ENCODE results near the gene ERCC4. TPM values are rescaled to one million over a fixed set of nuclear protein-coding genes. Genes with fewer than 3 reads are reported as not detected.

Gene ERCC4
- total RNA-seq, 1 donor from 2014 or later: 13.9 TPM

GRCh38 chr16:13897806-13898205 is 22.1 kb upstream of the ERCC4 start:
- H3K9me3 Mint-ChIP-seq (ENCODE audit: unreplicated experiment): peaks cover 3% of the 10 kb centered on the region
- Histone ChIP-seq H3K9ac (ENCODE audit: low read length) (no peak overlapping the region), H3K9me3 (ENCODE audit: insufficient read depth, low read depth, low read length) (no peaks in the 10 kb centered on the region), H3K36me3 (ENCODE audit: insufficient read depth, low read length) (no peaks in the 10 kb centered on the region), H3K4me2 (ENCODE audit: low read length) (no peak overlapping the region), H3K27ac (ENCODE audit: low read depth, low read length) (no peak overlapping the region), H3K4me1 (ENCODE audit: insufficient read depth, low read length) (no peaks in the 10 kb centered on the region), H3K27me3 (ENCODE audit: insufficient read depth, low read length) (peaks cover 2% of the 10 kb centered on the region), H3K4me3 (ENCODE audit: insufficient read depth, low read depth, low read length) (no peak overlapping the region), H3K79me2 (ENCODE audit: insufficient read depth, low read length) (no peaks in the 10 kb centered on the region), H2AFZ (ENCODE audit: low read depth, low read length) (no peak overlapping the region), H4K20me1 (ENCODE audit: insufficient read depth, low read length) (no peaks in the 10 kb centered on the region)
- H3K27ac Mint-ChIP-seq (ENCODE audit: unreplicated experiment): no peak overlapping the region
- H3K4me3 Mint-ChIP-seq (ENCODE audit: unreplicated experiment): no peak overlapping the region
- no peaks in the 10 kb centered on the region for H3K36me3 Mint-ChIP-seq (ENCODE audit: low read depth, unreplicated experiment)
- peaks cover 11% of the 10 kb centered on the region for H3K27me3 Mint-ChIP-seq (ENCODE audit: low read depth, unreplicated experiment)
- no peak for DNase-seq (ENCODE audit: low read depth)
- TF ChIP-seq EZH2 (IDR thresholded peaks at IDR 0.05; ENCODE audit: insufficient read depth, low read length) (no peak), CTCF (IDR thresholded peaks at IDR 0.05; ENCODE audit: insufficient read depth, low read depth, low read length) (no peak)
- no peaks in the 10 kb centered on the region for H3K4me1 Mint-ChIP-seq (ENCODE audit: low read depth, unreplicated experiment)
- FAIRE-seq: no peak

GRCh38 chr16:13898233-13898632 is 21.7 kb upstream of the ERCC4 start:
- no peak overlapping the region for H2AFZ ChIP-seq (ENCODE audit: low read depth, low read length)
- H4K20me1 ChIP-seq (ENCODE audit: insufficient read depth, low read length): no peaks in the 10 kb centered on the region
- no peaks in the 10 kb centered on the region for H3K9me3 ChIP-seq (ENCODE audit: insufficient read depth, low read depth, low read length)
- no peak overlapping the region for H3K4me3 ChIP-seq (ENCODE audit: insufficient read depth, low read depth, low read length)
- H3K4me1 ChIP-seq (ENCODE audit: insufficient read depth, low read length): no peaks in the 10 kb centered on the region
- Mint-ChIP-seq H3K36me3 (ENCODE audit: low read depth, unreplicated experiment) (no peaks in the 10 kb centered on the region), H3K27ac (ENCODE audit: unreplicated experiment) (no peak overlapping the region), H3K4me3 (ENCODE audit: unreplicated experiment) (no peak overlapping the region), H3K4me1 (ENCODE audit: low read depth, unreplicated experiment) (peaks cover 1% of the 10 kb centered on the region), H3K27me3 (ENCODE audit: low read depth, unreplicated experiment) (peaks cover 11% of the 10 kb centered on the region), H3K9me3 (ENCODE audit: unreplicated experiment) (peaks cover 3% of the 10 kb centered on the region)
- FAIRE-seq (no peak), DNase-seq (ENCODE audit: low read depth) (no peak)
- TF ChIP-seq EZH2 (IDR thresholded peaks at IDR 0.05; ENCODE audit: insufficient read depth, low read length) (no peak), CTCF (IDR thresholded peaks at IDR 0.05; ENCODE audit: insufficient read depth, low read depth, low read length) (no peak)
- H3K9ac ChIP-seq (ENCODE audit: low read length): no peak overlapping the region
- H3K36me3 ChIP-seq (ENCODE audit: insufficient read depth, low read length): no peaks in the 10 kb centered on the region
- H3K79me2 ChIP-seq (ENCODE audit: insufficient read depth, low read length): no peaks in the 10 kb centered on the region
- H3K27me3 ChIP-seq (ENCODE audit: insufficient read depth, low read length): peaks cover 2% of the 10 kb centered on the region
- no peak overlapping the region for H3K27ac ChIP-seq (ENCODE audit: low read depth, low read length)
- no peak overlapping the region for H3K4me2 ChIP-seq (ENCODE audit: low read length)

- TF ChIP-seq CTCF (IDR thresholded peaks at IDR 0.05; ENCODE audit: insufficient read depth, low read depth, low read length) (no peak), EZH2 (IDR thresholded peaks at IDR 0.05; ENCODE audit: insufficient read depth, low read length) (no peak)
- H3K27ac Mint-ChIP-seq (ENCODE audit: unreplicated experiment): no peak overlapping the region
- FAIRE-seq: no peak
Observed at GRCh38 chr16:13902052-13902451, 17.9 kb upstream of the ERCC4 start.

More at GRCh38 chr16:13902052-13902451, 17.9 kb upstream of the ERCC4 start:
- H3K4me1 ChIP-seq (ENCODE audit: insufficient read depth, low read length): no peaks in the 10 kb centered on the region
- Mint-ChIP-seq H3K4me3 (ENCODE audit: unreplicated experiment) (no peak overlapping the region), H3K9me3 (ENCODE audit: unreplicated experiment) (peaks cover 7% of the 10 kb centered on the region), H3K36me3 (ENCODE audit: low read depth, unreplicated experiment) (no peaks in the 10 kb centered on the region), H3K4me1 (ENCODE audit: low read depth, unreplicated experiment) (peaks cover 1% of the 10 kb centered on the region), H3K27me3 (ENCODE audit: low read depth, unreplicated experiment) (no peaks in the 10 kb centered on the region)
- no peak overlapping the region for H3K9ac ChIP-seq (ENCODE audit: low read length)
- DNase-seq (ENCODE audit: low read depth): no peak
- H3K36me3 ChIP-seq (ENCODE audit: insufficient read depth, low read length): no peaks in the 10 kb centered on the region
- no peak overlapping the region for H3K27ac ChIP-seq (ENCODE audit: low read depth, low read length)
- no peak overlapping the region for H3K4me2 ChIP-seq (ENCODE audit: low read length)
- H3K9me3 ChIP-seq (ENCODE audit: insufficient read depth, low read depth, low read length): no peaks in the 10 kb centered on the region
- H3K79me2 ChIP-seq (ENCODE audit: insufficient read depth, low read length): no peaks in the 10 kb centered on the region
- H2AFZ ChIP-seq (ENCODE audit: low read depth, low read length): no peak overlapping the region
- no peak overlapping the region for H3K4me3 ChIP-seq (ENCODE audit: insufficient read depth, low read depth, low read length)
- H3K27me3 ChIP-seq (ENCODE audit: insufficient read depth, low read length): peaks cover 2% of the 10 kb centered on the region
- no peaks in the 10 kb centered on the region for H4K20me1 ChIP-seq (ENCODE audit: insufficient read depth, low read length)
